Medulla oblongata (tissue), 1 donor: ENCODE data around the gene FAAH.
A peak's percentile ranks its signal among the peaks of the same experiment; 100 is the strongest.

Experiments
- DNase-seq: peaks from one replicate; pipeline ENCODE4 v3.0.0-alpha.2; 2015; ENCODE audit errors: extremely low spot score

The FAAH gene

GRCh38 chr1:46422261-46422871 lies 28.2 kb downstream of the FAAH start:
- DNase-seq = no peak

DNA sequence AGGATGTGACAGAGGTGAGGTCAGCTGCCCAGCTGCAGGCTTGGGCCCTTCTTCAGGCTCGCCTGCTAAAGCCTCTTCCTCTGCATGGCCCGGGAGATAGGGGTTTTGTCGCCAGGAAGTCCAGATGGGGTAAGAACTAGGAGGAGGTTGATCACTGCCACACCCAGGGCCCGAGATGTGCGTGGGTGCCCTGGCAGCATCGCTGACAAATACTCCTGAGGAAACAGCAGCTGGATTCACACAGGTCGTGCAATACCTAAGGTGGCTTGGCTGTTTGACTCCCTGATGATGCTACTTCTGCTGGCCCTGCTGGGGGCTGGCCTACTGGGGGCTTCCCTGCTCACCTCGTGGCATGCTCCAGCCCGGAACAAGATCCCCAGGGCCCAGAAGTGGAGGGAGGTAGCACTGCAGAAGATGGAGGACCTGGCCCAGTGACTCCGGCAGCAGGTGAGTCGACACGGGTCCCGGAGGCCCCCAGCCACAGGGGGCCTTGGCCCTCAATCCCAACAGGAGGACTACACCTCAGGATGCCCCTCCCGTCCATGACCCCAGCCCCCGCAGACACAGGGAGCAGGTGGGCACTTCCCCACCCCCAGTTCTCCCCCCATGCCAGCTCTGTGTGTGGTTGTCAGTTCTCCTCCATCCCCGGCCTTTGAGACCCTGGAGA lies 29.6 kb downstream of the FAAH start:
- no peak for DNase-seq

DNA sequence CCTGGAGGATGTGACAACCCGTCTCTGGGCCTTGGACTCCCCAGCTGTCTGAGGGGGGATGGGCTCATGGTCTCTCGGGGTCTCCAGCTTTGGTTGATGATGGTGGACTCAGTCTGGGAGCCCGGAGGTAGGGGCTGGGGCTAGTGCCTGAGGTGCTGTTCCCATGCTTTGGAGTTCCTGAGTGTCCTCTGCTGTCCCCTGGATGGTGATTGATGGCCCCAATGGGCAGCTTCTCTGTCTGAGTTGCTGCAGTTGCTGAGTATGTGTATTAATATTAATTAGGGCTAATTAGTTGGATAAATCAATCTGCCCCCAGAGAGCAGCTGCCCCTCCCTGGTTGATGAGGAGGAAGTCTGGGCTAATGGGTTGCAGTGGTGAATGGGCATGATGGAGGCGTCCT lies 30.6 kb downstream of the FAAH start:
- DNase-seq = no peak

DNA sequence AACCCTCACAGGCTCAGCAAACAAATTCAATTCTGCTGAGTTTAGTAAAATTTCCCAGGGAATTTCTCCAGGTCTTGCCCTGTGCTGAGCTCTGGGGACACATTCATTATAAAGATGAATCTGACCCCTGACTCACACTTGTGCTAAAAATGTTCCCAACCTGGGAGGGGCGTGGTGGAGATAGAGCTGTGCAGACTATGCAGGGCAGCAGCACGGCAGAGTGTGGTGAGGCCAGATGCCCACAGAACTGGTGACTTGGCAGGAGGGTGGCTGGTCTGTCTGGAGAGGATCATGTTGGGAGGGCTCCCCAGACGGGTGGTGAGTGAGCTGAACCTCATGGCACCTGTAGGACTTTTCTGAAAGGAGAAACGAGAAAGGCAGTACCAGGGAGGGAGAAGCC lies 31.6 kb downstream of the FAAH start:
- no peak for DNase-seq

DNA sequence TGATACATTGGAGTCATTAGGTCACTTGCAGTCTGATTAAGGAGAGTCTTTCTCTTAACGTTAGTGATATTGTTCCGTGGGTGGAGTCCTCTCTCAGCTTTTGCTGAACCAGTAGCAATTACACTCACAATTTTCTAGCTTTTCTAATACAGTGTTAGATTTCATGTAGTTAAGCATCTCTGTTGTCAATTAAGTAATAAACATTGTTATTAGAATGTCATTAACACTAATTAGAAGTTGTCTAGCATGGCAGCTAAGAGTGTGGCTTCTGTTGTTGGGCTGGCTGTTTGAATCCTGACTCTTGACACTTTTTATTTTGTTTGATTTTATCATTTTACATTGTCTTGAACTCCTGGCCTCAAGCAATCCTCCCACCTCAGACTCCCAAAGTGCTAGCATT lies 33.4 kb downstream of the FAAH start:
- DNase-seq = no peak

DNA sequence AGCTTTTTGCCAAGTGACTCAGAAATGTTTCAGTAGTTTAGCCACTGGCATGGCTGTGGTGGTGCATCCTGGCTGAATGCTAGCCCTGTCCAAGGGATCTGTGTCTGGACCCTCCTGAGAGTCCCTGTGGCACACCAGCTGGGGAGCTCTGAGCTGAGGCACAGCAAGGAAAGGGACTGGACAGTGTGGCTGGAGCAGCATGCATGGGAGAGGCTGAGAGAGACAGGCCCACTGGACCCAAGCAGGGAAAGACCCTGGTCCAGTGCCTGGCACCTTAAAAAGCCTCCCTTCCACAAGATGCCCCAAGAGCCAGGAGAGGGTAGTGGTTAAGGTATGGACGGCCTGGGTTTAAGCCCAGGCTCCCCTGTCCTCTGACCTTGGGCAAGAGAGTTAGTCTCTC lies 35.3 kb downstream of the FAAH start:
- DNase-seq = no peak

- no peak for DNase-seq
These were observed 37.6 kb downstream of the FAAH start for GRCh38 chr1:46431695-46432094.

DNA sequence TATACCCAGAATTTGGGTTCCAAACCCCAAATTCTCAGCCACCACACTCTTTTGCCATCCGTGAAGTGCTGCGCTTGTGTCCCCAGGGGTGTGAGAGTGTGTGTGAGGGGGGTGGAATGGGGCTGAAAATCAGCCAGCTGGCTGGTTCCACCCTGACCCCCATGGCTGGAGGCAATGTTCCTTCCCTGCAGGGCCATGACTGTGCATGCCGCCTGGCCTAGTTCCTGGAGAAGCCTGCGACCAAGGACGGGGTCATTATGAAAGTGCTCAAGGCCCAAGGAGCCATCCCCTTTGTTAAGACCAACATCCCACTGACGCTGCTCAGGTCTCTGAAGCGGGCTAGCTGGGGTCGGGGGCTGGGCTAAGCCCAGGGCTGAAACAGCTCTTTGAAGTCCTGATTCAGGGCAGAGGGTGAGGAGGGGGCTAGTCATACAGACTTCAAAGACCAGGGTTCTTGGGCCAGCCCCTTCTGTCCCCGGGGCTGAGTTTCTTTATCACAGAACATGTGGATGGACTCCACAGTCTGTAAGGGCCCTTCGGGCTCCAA lies 38.7 kb downstream of the FAAH start:
- DNase-seq = no peak

DNA sequence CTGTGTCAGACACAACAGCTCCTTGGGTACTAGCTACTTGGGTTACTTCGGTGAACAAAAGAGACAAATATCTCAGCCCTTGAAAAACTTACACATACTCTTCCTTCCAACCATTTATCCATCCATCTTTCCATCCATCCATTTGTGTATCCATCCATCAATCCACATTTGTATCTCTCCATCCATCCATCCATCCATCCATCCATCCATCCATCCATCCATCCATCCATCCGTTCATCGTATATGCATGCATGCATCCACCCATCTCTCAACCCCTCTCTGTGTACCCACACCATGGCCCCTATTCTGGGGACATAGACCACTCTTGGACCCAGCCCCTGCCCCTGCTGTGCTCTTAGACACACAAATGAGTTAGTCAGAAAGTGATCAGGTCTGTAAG lies 40.2 kb downstream of the FAAH start:
- no peak for DNase-seq

GRCh38 chr1:46436844-46437243 lies 42.7 kb downstream of the FAAH start:
- no peak for DNase-seq

DNA sequence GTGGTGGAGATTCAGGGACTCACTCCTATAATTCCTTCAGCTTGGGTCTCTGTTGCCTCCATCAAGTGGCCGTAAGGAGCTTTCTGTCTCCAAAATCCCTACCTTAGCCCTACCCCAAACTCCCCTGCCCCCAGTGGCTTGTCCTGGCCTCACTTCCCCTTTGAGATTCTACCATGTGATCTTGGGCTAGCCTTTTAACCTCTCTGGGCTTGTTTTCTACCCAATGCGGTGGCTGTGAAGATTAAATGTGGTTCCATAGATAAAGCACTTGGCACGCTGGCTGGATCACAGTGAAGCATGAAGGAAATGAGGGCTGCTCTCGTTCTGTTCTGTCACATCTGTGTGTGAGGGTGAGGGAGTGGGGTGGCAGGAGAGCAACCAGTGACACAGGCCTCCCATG lies 43.6 kb downstream of the FAAH start:
- no peak for DNase-seq

DNA sequence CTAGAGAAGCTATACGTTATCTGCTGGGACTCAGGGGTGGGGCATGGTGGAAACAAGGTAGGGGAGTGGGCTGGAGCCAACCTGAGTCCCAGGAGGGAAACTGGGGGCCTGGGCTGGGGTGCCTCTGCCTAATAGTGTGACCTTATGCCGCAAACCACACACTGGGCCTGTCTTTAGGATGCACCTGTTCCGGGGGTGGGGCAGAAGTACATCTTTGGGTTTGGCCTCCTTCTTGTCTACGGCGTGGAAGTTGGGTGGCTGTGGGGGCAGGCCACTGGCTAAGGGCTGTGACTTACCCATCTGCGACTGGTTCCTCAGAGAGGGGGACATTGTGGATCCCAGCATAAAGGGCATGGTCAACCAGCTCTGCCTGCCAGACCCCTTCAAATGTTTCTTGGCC lies 44.2 kb downstream of the FAAH start:
- DNase-seq = no peak

GRCh38 chr1:46440478-46440877 lies 46.4 kb downstream of the FAAH start:
- DNase-seq = no peak

DNA sequence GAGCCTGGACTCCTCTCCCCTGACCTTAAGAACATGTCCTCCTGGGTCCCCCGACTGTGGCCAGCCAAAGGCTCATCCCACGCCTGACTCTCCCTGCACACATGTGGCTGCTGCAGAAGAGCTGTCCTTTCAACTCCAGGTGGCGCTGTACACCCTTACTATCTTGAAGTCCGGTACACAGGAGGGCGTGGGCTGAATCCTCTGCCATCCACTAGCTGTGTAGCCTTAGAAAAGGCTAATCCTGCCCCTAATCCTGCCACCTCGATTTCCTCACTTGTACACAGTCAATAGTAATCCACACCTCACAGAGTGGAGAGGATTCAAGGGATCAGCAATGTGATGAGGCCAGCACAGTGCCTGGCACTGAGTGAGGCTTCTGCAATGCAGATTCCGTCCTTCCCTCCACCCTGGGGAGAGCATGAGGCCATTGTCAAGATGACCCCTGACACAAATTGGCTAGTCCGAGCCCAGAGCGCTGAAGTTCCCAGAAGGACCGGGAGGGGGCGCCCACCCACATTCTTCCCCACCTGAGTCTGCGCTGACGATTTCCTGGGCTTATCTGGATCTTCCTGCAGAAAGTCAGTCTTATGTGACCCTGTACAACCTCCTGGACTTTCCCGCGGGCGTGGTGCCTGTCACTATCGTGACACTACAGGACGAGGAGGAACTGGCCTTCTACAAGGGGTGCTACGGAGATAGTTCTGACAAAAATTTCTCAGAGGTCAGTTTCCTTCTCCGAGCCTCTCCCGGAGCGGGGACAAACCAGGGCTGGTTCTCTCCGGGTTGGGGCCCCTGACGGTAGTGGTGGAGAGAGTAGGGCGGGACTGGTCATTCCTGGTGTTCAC lies 48.4 kb downstream of the FAAH start:
- DNase-seq = peak; percentile 67

- DNase-seq = no peak
These were observed 50.3 kb downstream of the FAAH start for GRCh38 chr1:46444466-46444865.

- no peak for DNase-seq
These were observed 51.7 kb downstream of the FAAH start for GRCh38 chr1:46445773-46446256.

GRCh38 chr1:46446646-46447498 lies 52.8 kb downstream of the FAAH start:
- peak; percentile 82 for DNase-seq

DNA sequence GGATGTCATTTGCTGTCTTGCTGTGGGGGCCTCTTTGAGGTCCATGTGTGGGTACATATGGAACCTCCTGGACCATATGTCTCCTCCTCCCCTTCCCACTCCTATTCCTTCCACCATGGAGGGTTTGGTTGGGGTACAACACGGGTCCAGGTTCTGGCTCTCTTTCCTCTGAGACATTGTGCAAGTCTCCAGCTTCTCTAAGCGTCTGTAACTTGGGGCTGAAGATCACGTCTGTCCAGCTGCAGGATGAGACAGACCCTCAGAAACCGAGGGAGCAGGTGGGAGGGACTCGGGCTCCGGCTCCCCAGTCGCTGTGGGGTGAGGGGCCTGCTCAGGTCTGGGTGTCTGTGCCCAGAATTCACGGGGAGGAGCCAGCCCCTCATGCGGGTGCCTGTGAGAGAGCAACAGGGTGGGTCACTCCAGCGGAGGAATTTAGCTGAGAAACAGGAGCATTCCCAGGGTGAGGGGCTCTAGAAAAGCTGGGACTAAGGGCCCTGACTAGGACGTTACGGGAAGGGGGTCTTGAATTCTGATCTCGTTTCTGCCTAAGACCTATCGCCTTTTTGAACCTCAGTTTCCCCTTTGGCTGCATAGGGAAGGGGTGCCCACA lies 53.5 kb downstream of the FAAH start:
- no peak for DNase-seq

GRCh38 chr1:46448109-46448911 lies 54.2 kb downstream of the FAAH start:
- DNase-seq = no peak
